Right atrium auricular region (tissue), 2 donors: Measurements from ENCODE around the gene MBL2. TPM values are rescaled to one million over a fixed set of nuclear protein-coding genes. Genes with fewer than 3 reads are reported as not detected.

Experiments used
- DNase-seq: peaks from one replicate; pipeline ENCODE4 v3.0.0-alpha.2; 2019; ENCODE audit warnings: low spot score
- H3K27ac ChIP-seq, 2 donors: fragments of 200-600 bp; sonication (generic); 1 replicate in 1 of 2; 2 replicates in 1 of 2; pipeline ENCODE4 v1.5.1; 2016 to 2019
- H3K27me3 ChIP-seq, 2 donors: fragments of 200-600 bp; sonication (generic); one replicate each; pipeline versions ENCODE4 v1.5.1 to v1.6.0; 2017 to 2019
- H3K36me3 ChIP-seq: fragments of 200-600 bp; sonication (generic); one replicate; pipeline ENCODE4 v1.5.1; 2016
- H3K4me1 ChIP-seq, 2 donors: fragments of 200-600 bp; sonication (generic); one replicate each; pipeline versions ENCODE4 v1.5.1 to v1.6.0; 2017 to 2019
- H3K4me3 ChIP-seq, 2 donors: fragments of 200-600 bp; sonication (generic); 1 replicate in 1 of 2; 2 replicates in 1 of 2; pipeline ENCODE4 v1.5.1; 2017 to 2019; ENCODE audit warnings: mild to moderate bottlenecking in 1 of 2, moderate library complexity in 1 of 2
- H3K9me3 ChIP-seq, 2 donors: fragments of 200-600 bp; sonication (generic); one replicate each; pipeline ENCODE4 v1.5.1; 2019
- CTCF ChIP-seq, 2 donors: fragments of 200-600 bp; sonication (generic); IDR thresholded peaks; one replicate each; pipeline ENCODE4 v1.5.1; 2019; ENCODE audit warnings: antibody characterized with exemption in 2 of 2
- total RNA-seq, 2 donors: library from RNA; depleted of rRNA; stranded (reverse); fragments of >200 nt; gene quantifications; one replicate each; pipeline ENCODE4 v1.1.0, GENCODE V29; 2016

The MBL2 gene
- total RNA-seq, 2 donors from 2014 or later: not detected

DNA sequence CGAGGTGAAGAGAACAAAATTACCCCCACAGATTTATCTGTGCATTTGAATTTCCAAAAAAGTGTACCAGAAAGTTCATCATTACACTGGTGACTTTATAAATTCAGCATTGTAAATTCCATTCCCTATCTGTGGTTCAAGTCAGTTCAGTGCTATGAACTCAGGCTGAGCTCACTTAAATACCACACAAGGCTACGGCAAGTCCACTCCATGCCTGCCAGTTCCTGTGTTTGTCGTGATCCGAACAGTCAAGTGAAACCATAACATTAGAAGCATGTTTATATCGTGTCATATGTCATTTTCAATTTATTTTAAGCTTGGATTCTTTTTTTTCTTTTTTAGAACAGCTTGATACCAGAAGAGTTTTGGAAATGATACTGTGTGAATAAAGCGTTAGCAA, 14.8 kb downstream of the MBL2 start:
- DNase-seq: peak; percentile 36
- H3K27ac ChIP-seq: no peak overlapping the region
- H3K4me3 ChIP-seq: no peak overlapping the region
- H3K9me3 ChIP-seq: no peaks in the 10 kb centered on the region
- TF ChIP-seq CTCF (IDR thresholded peaks at IDR 0.05): no peak
- no peaks in the 10 kb centered on the region for H3K27me3 ChIP-seq
- no peaks in the 10 kb centered on the region for H3K4me1 ChIP-seq
- H3K36me3 ChIP-seq: no peaks in the 10 kb centered on the region

DNA sequence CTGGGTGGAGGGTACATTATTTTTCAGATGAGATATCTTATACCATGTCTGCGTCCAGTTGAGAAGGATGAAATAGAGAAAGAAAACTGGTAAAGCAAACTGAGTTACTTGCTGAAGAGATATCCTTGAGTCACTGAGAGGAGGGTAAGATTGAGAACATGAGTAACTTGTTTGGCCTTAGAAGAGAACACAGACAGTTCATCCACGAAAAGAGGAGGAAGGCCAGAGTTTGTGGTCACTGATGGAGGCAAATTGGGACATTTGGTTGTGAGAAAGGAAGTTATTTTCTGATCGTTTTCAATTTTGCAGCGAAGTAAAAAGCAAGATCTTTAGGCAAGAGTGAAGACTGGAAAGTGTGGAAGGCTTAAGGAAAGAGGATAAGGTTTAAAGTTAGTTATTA, 15.6 kb downstream of the MBL2 start:
- H3K27ac ChIP-seq: no peak overlapping the region

DNA sequence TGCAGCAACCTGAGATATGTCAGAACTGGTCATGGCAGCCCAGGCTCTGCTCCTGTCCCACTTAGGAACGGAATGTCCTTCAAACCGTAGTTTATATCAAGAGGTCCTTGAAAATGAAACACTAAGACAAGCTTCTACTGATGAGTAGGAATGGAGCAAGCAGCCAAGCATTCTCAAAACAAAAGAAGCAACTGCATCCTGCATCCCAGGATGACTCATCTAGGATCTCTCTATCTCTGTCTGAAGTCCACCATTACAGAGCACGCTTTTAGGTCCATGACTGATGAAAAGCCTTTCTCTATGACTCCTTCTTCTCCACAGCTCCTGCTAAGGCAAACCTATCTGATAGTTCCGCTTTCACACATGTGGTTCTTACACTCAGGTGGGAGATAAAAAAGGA, 16.3 kb downstream of the MBL2 start:
- no peaks in the 10 kb centered on the region for H3K36me3 ChIP-seq
- no peak overlapping the region for H3K27ac ChIP-seq
- TF ChIP-seq CTCF (IDR thresholded peaks at IDR 0.05): no peak
- no peaks in the 10 kb centered on the region for H3K4me1 ChIP-seq
- H3K4me3 ChIP-seq: no peak overlapping the region
- peak; percentile 32 for DNase-seq
- no peaks in the 10 kb centered on the region for H3K27me3 ChIP-seq
- no peaks in the 10 kb centered on the region for H3K9me3 ChIP-seq

More for the DNA sequence above, 15.6 kb downstream of the MBL2 start:
- Histone ChIP-seq H3K27me3 (no peaks in the 10 kb centered on the region), H3K36me3 (no peaks in the 10 kb centered on the region), H3K4me1 (no peaks in the 10 kb centered on the region), H3K4me3 (no peak overlapping the region), H3K9me3 (no peaks in the 10 kb centered on the region)
- peak; percentile 11 for DNase-seq
- no peak for TF ChIP-seq CTCF (IDR thresholded peaks at IDR 0.05)

DNA sequence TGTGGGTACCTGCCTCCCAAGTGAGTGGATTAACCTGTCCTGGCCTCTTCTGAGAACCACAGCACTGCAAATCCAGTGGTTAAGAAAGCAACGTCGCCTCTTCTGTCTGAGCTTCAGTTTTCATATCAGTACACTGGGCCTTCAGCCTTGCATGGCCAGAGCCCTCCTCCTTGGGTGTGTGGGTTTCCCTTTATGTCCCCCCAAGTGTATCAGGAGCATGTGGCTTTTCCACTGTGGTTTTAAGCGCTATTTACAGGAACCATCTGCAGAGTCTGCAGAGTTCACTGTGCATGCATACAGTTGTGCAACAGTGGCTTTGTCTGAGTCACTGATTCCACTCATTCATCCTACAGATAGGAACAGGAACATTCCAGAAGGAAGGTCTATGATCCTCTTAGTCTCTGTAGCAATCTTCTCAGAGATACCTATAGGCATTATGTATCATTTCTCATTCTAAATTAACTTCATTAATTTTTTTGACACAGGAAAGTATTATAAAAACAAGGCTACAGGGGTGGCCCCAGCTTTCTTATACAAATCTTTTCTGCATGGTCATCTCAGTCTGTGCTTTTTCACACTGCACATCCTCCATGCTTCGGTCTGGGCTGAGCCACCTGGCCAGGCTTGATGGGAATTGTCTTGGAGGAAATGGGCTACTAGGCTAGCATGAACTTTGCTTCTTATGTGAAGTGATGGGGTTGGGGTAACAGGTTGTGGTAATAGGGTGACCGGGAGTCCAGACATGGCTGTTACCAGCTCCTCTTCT, 17.1 kb downstream of the MBL2 start:
- Histone ChIP-seq H3K36me3 (no peaks in the 10 kb centered on the region), H3K27ac (no peak overlapping the region), H3K9me3 (no peaks in the 10 kb centered on the region), H3K4me1 (no peaks in the 10 kb centered on the region), H3K4me3 (no peak overlapping the region), H3K27me3 (no peaks in the 10 kb centered on the region)
- peak; percentile 48 for DNase-seq
- TF ChIP-seq CTCF (IDR thresholded peaks at IDR 0.05): no peak

DNA sequence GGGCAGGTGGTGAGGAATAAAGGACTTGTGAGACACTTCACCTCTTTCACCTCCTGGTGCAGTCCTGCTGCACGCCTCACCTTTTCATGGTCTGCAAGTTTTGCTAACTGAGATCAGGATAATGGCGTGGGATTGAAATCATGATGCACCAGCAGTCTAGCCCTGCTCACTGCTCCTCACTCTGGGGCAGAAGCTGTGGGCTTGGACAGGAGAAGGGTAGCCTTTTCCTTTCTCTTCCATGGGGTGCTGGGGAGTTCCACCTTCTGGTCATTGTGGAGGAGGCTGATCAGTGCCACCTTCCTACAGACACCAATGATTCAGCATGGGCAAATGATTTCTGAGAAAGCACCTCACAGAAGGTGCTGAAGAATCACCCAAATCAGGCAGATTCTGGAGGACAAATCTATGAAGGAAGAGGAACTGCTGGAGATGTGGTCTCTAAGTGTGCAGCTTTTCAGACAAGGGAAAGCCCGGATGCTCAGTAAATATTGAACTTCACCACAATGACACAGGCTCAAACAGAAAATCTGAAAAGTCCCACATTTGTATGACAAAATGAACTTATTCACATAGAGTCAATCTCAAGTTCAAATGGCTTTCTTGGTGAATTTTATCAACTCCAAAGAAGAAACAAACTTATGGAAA, 19.7 kb downstream of the MBL2 start:
- no peak overlapping the region for H3K27ac ChIP-seq
- no peaks in the 10 kb centered on the region for H3K27me3 ChIP-seq
- no peak overlapping the region for H3K4me3 ChIP-seq
- DNase-seq: no peak
- no peaks in the 10 kb centered on the region for H3K4me1 ChIP-seq
- H3K36me3 ChIP-seq: no peaks in the 10 kb centered on the region
- no peak for TF ChIP-seq CTCF (IDR thresholded peaks at IDR 0.05)
- no peaks in the 10 kb centered on the region for H3K9me3 ChIP-seq
